Stimulated activated CD8-positive, alpha-beta memory T cell treated with anti-CD3 and anti-CD28 coated beads, Interleukin-4, amount 100 ng/mL, for 24 hours (primary cell): ENCODE data around the gene CNNM4.

ENCODE experiments used
- DNase-seq: peaks from one replicate; pipeline ENCODE4 v3.0.0-alpha.2; 2020; ENCODE audit warnings: low read depth

Gene CNNM4

DNA sequence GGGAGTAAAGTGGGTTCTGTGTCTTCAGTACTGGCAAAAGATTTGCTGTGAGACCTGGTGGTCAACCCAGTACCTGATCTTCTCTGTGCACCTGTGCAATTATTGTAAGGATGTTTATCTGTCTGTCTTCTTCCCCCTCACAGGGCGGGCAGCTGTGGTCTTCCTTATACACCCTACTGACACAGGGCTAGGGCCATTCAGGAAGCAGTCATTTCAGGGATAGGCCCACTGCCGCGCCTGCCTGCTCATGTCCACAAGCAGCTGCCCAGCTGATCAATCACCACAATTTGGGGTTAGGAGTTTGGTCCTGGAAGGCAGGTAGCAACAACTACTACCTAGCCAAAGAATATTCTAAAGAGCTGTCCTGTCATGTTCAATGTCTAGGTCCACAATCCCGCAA is 1.2 kb upstream of the CNNM4 start:
- no peak for DNase-seq

DNA sequence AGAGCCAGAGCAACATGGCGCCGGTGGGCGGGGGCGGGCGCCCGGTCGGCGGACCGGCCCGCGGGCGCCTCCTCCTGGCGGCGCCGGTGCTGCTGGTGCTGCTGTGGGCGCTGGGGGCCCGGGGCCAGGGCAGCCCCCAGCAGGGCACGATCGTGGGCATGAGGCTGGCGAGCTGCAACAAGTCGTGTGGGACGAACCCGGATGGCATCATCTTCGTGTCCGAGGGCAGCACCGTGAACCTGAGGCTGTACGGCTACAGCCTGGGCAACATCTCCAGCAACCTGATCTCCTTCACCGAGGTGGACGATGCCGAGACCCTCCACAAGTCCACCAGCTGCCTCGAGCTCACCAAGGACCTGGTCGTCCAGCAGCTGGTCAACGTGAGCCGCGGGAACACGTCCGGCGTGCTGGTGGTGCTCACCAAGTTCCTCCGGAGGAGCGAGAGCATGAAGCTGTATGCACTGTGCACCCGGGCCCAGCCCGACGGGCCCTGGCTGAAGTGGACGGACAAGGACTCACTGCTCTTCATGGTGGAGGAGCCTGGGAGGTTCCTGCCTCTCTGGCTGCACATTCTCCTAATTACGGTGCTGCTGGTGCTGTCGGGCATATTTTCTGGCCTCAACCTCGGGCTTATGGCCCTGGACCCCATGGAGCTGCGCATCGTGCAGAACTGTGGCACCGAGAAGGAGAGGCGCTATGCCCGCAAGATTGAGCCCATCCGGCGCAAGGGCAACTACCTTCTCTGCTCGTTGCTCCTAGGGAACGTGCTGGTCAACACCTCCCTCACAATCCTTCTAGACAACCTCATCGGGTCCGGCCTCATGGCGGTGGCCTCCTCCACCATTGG is 507 bp downstream of the CNNM4 start:
- DNase-seq: no peak

DNA sequence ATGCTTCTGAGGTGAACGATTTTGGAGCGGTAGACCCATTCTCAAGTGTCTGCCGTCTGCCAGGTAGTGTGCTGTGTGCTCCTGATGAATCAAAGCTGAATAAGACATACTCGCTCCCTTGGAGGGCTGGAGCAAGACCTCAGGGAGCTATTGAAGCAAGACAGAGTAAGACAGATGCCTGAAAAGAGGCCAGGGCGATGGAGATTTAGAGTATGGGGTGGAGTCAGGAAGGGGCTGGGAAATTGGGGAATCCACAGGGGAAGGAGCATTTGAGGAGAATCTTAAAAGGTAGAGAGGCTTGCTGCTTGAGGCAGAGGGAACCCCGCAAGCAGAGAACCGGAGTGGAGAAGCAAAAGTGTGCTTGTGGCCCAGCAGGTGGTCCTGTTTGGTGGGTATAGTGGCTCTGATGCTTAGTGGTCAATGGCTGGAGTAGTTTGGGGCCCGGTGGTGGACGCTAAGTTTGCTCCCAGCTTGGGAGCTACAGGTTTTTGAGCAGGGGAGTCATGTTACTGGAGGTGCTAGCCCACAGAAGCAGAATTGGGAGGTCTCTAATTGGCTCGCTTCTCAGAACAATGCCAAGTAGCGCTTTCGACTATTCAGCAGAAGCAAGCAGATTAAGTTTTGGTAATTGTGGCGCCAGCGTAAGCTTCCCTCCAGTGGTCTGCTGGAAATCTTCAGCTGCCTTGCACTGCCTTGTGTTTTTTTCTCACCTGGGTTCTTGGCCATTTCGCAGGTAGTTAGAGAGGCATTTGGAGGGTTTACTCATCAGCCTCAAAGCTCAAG is 2.0 kb downstream of the CNNM4 start:
- no peak for DNase-seq

DNA sequence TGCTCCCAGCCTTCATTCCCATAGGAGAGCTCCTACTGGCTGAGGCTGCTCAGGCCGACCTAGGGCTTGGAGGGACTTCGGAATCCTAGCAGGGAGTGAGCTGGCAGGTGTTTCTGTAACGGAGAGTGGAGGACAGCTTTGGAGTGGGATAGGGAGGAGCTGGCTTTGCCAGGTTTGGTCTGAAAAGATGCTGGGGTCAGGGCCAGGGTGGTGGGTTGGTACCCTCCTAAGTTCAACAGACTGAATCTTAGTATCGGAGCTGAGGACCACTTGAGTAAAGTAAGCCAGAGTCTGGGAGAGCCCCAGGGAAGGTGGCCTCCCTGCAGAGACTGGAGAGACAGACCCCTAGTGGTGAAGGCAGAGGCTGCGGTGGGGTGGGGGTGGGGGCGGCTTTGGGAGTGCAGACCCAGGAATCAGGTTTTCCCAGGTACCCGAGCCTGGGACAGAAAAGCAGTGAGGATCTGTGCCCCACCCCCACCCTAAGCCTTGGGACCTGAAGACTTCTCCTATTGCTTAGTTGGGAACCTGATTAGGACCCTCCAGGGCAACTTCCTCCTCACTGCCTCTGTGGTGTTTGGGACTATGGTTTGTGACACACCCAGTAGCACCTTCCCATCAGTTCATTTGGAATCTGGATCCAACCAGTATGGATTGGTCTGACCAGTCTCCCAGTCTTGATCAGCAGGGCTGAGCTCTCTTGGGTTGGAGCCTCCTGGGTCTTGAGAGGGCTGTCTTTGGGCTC is 3.0 kb downstream of the CNNM4 start:
- no peak for DNase-seq

DNA sequence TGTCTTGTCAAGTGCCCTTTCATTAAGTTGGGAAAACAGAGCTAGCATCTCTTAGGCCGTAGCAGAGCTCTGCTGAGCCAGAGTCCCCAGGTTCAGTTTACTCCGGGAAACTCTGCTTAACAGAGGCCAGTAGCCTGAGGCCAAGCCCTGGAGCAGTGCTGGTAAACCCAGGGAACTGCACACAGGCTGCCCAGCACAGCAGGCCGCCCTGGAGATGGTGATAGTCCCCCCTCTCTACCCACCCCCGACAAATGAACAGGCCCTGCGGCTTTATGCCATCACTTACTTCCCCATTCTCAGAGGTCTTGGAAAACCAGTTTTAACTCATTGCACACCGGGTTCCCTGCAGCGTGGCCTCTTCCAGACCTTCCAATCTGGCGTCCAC is 3.5 kb downstream of the CNNM4 start:
- no peak for DNase-seq

DNA sequence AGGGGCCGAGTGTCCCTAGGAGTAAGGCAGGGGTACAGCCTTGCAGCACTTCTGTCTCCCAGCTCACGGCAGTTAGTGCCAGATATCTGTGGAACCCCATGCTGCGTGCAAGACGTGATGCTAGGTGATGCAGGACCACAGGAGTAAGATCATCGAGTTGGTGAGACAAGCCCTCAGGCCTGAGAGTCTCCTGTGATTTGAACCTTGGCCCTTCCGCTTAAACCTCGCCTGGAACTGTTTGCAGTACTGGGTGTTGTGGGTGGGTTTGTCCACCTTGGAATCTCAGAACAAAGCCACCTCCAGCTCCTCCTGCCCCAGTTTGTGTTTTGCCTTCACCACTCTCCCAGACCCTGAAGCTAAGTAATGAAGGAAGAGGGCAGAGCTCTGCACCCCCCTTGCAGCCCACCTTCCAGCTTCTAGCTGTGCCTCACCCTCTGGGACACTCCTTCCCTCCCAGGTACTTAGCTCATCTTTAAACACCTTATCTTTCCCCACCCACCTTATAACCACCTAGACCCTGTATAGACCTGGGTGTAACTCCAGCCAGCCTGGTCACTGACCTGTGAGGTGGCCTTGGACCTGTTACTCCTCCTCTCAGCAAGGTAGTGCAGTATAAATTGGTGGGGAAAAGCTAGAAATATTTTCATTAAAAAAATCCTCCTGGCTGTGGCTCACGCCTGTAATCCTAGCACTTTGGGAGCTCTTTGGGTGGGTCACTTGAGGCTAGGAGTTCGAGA is 6.6 kb downstream of the CNNM4 start:
- DNase-seq: no peak

DNA sequence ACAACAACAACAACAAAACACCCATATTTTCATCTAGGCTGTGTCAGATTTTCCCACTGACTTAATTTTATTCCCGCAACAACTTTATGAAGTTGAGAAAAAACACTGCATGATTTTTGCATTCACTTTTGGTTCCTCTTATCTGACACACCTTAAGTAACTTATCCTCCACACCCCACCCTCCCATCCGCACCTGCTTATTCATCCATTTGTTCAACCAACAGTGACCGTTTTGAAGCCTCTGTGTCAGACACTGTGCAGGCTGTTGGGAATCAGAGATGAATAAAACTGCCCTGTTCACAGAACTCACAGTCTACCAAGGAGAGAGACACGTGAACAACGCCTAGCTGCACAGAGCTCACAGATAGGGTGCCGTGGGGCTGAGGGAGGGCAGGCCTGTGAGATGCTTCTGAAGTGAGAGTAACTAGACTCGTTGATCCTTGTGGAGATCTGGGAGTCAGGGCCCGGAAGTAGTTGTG is 7.4 kb downstream of the CNNM4 start:
- DNase-seq: no peak

DNA sequence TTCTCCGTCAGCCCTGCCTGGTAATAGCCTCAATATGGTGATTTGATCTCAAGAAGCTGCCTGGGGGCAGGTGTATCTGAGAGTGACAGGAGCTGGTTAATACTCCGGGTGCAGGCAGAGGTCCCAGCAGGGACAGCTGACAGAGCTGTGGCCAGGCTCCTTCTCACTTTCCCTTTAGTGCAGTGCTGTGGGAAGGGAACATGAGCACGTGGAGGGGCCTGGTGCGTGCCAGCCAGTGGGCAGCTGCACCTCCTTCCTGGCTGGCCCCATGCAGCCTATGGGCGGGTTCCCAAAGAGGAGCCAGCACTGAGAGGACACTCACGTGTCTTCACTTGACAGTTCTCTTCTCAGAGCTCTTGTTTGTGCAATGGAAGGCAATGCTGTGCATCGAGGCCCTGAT is 9.1 kb downstream of the CNNM4 start:
- DNase-seq: no peak

DNA sequence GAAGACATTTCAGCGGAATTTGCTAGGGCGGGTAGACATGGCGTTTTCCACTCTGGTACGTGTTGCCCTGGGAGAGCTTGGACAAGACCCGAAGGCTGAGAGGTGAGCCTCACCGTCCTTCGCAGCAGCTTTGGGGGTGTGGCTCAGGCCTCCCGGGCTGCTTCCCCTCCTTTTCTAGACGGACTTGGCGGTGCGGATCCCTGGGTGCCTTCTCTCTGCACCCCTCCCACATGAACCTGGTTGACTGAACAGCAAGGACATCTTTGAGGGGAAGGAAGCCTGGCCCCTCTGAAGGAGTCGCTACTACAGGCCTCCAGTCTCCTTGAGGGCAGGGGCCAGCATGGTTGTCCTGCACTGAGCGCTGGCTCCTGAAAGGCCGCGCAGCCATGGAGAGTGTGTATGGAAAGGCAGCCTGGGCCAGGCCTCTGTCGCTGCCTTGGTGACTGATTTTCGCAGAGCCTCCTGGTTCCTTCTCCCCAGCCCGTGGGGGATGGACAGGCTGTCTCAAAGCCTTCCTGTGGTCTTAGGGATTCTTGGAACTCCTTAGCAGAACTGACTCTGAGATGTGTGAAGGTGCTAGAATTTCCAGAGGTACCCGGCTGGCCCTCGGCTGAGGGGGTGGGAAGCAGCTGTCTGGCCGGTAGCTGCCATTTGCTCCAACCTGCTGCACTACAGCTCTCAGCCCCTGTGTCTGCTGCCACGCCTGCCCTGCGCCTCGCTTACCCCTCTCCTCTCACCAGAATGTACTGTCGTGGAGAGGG is 9.9 kb downstream of the CNNM4 start:
- no peak for DNase-seq

DNA sequence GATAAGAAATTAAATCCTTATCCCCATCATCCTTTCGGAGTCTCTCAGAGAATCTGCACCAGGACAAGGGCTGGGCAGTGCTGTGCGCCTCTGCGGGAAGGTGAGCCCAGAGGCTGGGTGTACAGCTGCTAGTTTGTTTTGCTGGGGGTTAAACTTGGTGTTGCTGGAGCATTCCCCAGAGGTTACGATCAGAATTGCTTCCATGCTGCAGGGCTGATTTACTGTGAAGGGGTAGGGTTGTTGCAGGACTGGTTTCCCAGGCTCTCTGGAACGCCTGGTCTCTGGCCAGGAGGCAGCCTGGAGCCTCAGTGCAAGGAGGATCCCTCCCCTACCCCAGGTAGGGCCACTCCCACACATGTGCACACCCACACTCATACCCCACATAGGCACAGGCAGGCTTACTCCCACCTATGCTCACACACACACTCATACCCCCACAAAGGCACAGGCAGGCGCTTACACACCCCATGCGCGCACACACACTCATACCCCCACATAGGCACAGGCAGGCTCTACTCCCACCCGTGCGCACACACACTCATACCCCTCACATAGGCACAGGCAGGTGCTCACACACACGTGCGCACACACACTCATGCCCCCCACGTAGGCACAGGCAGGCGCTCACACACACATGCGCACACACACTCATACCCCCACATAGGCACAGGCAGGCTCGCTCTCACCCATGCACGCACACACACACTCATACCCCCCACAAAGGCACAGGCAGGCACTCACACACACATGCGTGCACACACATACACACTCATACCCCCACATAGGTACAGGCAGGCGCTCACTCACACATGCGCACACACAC is 11.3 kb downstream of the CNNM4 start:
- DNase-seq: no peak

DNA sequence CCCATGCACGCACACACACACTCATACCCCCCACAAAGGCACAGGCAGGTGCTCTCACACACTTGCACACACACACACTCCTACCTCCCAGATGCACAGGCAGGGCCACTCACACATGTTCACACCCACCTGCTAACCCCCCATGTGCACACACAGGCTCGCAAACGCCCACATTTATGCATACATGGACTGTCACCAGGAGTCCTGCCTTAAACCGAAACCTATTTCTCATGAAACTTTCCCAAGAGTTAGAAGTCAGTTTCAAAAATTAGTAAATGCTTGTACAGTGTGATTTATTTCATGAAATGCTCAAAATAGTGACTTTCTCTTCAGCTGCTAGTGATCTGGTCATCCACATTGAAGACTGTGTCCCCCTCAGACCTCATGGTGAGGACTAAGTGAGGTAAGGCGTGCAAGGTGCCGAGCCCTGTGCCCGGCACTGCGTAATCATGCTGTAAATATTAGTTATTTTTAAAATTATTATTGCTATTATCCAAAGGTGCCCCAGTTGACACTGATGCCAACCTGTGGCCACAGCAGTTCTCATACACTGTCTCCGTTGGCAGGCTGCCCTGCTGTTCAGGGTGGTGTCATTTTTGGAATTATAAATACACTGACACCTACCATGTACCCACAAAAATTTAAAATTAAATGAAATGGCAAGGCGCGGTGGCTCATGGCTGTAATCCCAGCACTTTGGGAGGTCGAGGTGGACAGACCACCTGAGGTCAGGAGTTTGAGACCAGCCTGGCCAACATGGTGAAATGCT is 12.4 kb downstream of the CNNM4 start:
- DNase-seq: no peak

DNA sequence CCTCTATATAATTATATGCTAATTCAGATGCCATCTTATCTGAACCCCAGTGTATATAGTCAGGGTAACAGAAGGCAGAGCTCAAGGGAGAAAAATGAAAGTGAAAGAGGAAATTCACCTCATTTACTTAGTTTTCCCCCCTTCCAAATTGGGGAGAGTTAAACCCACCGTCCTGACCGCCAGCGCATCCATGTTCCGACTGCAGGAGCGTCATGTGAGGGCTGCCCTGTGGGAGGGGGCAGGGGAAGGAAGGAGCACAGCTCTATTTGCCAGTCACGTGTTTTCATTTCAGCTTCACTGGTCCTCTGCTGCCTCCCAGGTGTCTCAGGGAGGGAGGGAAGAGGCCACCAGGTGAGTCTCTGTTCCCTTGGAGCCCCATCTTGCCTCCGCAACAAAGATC is 13.2 kb downstream of the CNNM4 start:
- peak; percentile 16 for DNase-seq

DNA sequence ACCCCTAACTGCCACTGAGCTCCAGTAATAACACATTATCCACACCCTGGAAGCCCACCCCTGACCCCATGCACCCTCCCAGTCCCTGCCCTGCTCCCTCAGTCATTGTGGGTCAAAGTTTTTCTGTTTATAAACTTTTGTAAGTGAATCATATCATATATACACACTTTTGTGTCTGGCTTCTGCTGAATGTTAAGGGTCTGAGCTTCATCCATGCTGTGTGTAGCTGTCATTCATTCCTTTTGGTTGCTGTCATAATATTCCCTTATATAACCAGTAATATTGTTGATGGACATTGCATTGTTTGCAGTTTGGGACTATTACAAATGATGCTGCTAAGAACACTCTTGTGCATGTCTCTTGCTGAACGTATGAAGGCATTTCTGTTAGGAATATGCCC is 14.5 kb downstream of the CNNM4 start:
- DNase-seq: no peak

DNA sequence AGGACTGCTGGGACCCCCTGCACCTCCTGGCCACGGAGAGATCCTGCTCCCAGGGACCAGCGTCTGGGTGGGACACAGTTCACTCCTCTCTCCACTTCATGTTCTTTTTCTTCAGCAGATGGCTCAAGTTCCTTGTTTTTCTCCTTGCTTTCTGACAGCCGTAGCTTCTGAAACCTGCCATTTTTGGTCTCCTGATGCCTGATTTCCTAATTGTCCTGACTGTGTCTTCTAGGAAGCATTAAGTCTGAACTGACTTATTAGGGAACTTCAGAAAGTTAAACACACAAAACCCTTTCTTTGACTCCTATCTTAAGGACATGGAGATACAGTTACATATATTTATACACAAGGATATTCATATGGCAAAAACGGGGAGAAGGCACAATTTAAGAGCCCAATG is 22.7 kb downstream of the CNNM4 start:
- no peak for DNase-seq

DNA sequence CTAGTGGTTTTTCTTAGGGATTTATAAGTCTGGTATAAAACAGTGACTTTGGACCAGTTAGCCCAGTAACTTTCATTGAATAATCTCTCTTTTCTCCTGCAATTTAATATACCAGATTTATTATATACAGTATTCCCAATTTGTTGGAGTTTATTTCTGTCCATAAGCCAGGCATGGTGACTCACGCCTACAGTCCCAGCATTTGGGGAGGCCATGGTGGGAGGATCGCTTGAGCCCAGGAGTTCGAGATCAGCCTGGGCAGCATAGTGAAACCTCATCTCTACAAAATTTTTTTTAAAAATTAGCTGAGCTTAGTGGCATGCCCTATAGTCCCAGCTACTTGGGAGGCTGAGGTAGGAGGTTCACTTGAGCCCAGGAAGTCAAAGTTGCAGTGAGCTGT is 26.7 kb downstream of the CNNM4 start:
- no peak for DNase-seq

DNA sequence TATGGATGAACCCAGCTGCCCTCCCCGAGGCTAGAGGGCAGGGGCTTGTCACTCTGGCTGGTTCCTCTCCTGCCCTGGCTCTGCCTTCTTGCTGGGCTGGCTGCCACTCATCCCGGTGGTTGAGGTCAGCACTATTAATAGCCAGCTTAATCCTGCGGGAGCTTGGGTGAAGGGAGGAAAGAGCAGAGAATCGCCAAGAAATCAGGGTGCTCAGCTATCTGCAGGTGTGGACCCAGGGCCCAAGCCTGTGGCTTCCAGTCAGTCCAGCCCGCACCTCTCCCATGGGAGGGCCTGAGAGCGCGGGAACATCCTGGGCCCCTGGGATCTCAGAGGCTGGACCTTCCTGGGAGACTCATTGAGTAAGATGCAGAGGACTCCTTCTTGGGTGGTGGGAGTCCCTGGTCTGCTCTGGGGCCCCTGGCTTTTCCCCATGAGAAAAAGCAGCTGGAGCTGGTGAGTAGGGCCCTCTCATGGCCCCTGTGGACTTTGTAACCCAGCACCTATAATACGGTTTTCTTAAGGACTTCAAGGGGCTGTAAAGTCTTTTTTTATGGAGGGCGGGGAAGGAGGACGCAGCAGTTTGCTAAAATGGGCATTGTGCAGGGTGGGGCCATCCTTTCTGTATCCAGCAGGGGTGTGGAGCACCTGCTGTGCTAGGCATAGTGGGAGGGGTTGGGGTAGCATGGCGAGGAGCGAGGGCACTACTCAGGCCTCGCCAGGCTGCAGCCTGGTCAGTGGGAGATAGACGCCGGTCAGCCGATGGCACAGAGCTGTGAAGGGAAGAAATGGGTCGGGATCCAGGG is 27.9 kb downstream of the CNNM4 start:
- DNase-seq: no peak

DNA sequence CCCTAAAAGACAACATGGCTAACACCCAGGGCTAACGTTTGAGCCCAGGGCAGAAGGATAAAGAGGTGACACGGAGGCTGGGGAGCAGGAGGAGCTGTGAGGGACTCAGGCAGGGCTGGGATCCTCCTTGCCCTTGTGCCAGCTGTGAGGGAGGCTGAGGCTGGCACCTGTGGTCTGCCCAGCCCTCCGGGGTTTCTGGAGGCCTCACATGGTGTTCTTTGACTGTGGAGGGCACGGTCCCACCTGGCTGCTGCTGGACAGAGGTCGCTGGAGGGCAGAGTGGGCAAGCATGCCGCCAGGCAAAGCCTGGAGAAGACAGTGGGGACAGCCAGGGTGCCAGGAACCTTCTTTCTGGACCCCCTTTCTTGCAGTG is 28.5 kb downstream of the CNNM4 start:
- no peak for DNase-seq
